ENCODE data around the gene SLC38A1.
A peak's percentile ranks its signal among the peaks of the same experiment; 100 is the strongest.

The SLC38A1 gene

DNA sequence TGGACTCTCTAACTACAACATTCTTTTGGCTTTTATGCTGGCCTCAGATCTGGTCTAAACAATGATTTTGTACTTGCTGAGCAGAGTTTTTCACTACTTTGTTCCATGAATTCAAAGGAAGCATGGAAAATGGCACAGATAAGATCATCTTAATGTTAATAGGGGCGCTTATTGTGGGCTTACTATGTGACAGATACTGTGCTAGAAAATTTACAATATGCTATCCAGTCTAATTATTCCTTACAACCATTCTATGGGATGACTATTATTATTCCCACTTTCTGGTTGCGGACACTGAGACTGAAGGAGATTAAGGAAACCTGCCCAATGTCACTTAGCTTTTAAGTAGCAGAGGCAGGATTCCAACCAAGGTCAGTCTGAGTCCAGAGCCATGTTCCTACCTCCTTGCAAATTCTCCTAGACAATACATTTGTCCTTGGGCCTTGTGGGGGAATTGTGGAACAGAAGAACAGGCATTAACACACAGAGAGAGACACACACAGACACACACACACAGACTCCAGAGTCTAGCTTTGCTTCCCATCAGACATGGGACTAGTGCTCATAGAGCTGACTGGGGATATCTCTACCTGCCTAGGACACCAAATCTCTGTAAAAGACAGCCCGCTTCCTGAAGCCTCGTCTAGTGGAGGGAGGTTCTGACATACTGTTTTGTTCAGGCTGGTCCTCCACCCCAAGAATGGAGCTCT lies 107.7 kb downstream of the SLC38A1 start:
- no peaks in the 10 kb centered on the region for H3K36me3 ChIP-seq (ENCODE audit: control insufficient read depth, insufficient read depth, low read length, severe bottlenecking)
- no peak for DNase-seq (ENCODE audit: low read depth)
- no peaks in the 10 kb centered on the region for H3K27me3 ChIP-seq (replicated peaks; ENCODE audit: control insufficient read depth, insufficient read depth, low read length)
- no peak overlapping the region for H3K9ac ChIP-seq (ENCODE audit: low read length)
- H3K4me1 ChIP-seq (ENCODE audit: control insufficient read depth, insufficient read depth, low read length): peaks cover 29% of the 10 kb centered on the region
- H3K9me3 ChIP-seq (ENCODE audit: control insufficient read depth, low read length): no peaks in the 10 kb centered on the region
- no peak overlapping the region for H3K4me3 ChIP-seq (ENCODE audit: low read length)

DNA sequence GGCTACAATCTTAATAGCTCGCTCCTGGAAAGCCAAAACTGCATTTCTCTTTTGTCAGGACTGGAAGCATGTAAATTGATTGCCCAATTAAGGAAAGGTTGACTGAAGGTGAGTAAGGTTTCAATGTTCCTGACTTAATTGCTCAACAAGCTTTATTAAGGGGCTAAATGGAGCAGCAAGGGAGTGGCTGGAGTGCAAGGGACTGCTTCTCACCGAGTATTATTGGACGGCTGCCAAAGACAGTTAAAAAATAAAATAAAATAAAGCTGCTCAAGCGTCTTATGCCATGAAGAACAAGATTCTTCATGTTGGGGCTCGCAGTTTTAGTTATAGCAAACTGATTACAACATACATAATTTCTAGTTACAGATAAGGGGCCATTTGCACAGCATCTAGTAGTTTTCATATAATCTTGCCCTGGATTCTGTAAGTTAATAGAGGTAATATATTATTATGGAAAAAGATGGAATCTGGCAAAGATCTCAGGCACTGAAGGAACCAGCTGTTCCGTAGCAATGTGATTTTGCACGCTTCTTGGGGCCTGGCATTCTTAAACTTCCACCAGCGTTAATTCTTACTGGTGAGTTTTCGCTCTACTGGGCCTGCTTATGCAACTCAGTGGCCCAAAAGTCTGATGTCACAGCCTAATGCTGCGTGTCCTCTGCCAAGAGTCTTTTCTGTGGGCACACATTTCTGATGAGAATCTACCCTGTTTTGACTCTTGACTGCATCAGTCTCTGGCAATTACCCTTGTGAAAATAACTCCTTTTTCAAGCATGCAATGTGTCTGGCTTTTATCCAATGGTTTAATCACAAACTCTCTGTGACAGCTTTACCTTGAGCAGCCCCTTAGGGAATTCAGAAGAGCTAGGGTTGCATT lies 108.5 kb downstream of the SLC38A1 start:
- Histone ChIP-seq H3K27me3 (replicated peaks; ENCODE audit: control insufficient read depth, insufficient read depth, low read length) (no peaks in the 10 kb centered on the region), H3K4me1 (ENCODE audit: control insufficient read depth, insufficient read depth, low read length) (peaks cover 29% of the 10 kb centered on the region), H3K9me3 (ENCODE audit: control insufficient read depth, low read length) (no peaks in the 10 kb centered on the region), H3K9ac (ENCODE audit: low read length) (no peak overlapping the region), H3K4me3 (ENCODE audit: low read length) (no peak overlapping the region), H3K36me3 (ENCODE audit: control insufficient read depth, insufficient read depth, low read length, severe bottlenecking) (no peaks in the 10 kb centered on the region)
- peak; percentile 92 for DNase-seq (ENCODE audit: low read depth)

DNA sequence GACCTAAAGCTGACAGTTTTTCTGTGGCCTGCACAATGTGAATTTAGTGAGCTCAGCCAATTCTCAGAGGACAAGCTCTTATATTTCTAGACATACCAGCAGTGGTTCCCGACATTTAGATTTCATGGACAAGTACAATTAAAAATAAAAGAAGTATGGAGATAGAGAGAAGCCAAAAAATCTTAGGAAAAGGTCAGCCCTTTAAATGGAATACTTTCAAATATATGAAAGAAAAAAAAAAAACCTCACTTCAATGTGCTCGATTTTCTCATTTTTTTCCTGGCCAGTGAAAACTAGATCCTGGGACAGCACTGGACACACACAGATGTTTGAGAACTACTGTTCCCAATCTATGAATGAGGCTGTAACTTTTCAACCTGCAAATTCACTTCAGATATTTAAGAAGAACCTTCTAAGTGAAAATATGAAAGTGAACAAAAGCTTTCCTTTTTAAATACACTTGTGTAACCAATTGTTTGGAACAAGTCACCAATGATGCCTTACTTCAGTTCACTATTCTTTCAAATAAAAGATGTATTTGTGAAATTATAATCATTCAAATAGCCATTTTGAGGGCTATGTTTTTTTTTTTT lies 109.4 kb downstream of the SLC38A1 start:
- H3K36me3 ChIP-seq (ENCODE audit: control insufficient read depth, insufficient read depth, low read length, severe bottlenecking): no peaks in the 10 kb centered on the region
- no peak for DNase-seq (ENCODE audit: low read depth)
- H3K9ac ChIP-seq (ENCODE audit: low read length): no peak overlapping the region
- H3K4me1 ChIP-seq (ENCODE audit: control insufficient read depth, insufficient read depth, low read length): peaks cover 29% of the 10 kb centered on the region
- no peaks in the 10 kb centered on the region for H3K9me3 ChIP-seq (ENCODE audit: control insufficient read depth, low read length)
- no peak overlapping the region for H3K4me3 ChIP-seq (ENCODE audit: low read length)
- no peaks in the 10 kb centered on the region for H3K27me3 ChIP-seq (replicated peaks; ENCODE audit: control insufficient read depth, insufficient read depth, low read length)

GRCh38 chr12:46158501-46158900 lies 110.3 kb downstream of the SLC38A1 start:
- H3K9ac ChIP-seq (ENCODE audit: low read length): no peak overlapping the region
- no peaks in the 10 kb centered on the region for H3K36me3 ChIP-seq (ENCODE audit: control insufficient read depth, insufficient read depth, low read length, severe bottlenecking)
- DNase-seq (ENCODE audit: low read depth): peak; percentile 19
- H3K4me3 ChIP-seq (ENCODE audit: low read length): no peak overlapping the region
- peaks cover 38% of the 10 kb centered on the region for H3K4me1 ChIP-seq (ENCODE audit: control insufficient read depth, insufficient read depth, low read length)
- H3K27me3 ChIP-seq (replicated peaks; ENCODE audit: control insufficient read depth, insufficient read depth, low read length): no peaks in the 10 kb centered on the region
- no peaks in the 10 kb centered on the region for H3K9me3 ChIP-seq (ENCODE audit: control insufficient read depth, low read length)

DNA sequence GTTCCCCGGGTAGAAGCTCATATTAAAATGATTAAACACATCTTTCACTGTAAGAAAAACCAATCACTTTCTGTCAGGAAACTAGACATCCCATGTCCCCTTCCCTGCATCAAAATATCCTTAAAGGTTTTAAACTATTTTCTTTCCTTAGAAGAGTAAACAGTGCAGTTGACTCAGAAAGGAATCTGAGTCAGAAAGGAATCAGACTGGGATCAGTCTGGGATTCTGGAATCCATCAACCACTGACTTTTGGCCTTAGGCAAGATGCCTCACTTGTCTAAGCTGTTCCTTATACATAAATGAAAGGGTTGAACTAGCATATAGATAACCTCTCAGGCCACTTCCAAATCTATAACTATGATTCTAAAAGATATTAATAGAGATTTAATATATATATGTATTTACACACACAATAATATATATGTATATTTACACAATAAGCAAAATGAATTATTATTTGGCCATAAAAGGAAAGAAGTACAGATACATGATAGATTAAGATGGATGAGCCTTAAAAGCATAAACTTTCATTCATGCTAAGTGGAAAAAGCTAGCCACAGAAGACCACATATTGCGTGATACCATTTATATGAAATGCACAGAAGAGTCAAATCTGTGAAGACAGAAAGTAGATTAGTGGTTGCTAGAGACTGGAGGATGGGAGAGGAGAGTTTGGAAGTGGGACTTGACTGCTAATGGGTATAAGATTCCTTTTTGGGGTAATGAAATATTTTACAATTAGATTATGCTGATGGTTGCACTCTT lies 114.4 kb downstream of the SLC38A1 start:
- peaks cover 27% of the 10 kb centered on the region for H3K4me1 ChIP-seq (ENCODE audit: control insufficient read depth, insufficient read depth, low read length)
- DNase-seq (ENCODE audit: low read depth): peak; percentile 77
- no peaks in the 10 kb centered on the region for H3K36me3 ChIP-seq (ENCODE audit: control insufficient read depth, insufficient read depth, low read length, severe bottlenecking)
- peak overlapping the region; percentile 47 for H3K9ac ChIP-seq (ENCODE audit: low read length)
- H3K4me3 ChIP-seq (ENCODE audit: low read length): peak overlapping the region; percentile 24
- no peaks in the 10 kb centered on the region for H3K27me3 ChIP-seq (replicated peaks; ENCODE audit: control insufficient read depth, insufficient read depth, low read length)
- no peaks in the 10 kb centered on the region for H3K9me3 ChIP-seq (ENCODE audit: control insufficient read depth, low read length)

DNA sequence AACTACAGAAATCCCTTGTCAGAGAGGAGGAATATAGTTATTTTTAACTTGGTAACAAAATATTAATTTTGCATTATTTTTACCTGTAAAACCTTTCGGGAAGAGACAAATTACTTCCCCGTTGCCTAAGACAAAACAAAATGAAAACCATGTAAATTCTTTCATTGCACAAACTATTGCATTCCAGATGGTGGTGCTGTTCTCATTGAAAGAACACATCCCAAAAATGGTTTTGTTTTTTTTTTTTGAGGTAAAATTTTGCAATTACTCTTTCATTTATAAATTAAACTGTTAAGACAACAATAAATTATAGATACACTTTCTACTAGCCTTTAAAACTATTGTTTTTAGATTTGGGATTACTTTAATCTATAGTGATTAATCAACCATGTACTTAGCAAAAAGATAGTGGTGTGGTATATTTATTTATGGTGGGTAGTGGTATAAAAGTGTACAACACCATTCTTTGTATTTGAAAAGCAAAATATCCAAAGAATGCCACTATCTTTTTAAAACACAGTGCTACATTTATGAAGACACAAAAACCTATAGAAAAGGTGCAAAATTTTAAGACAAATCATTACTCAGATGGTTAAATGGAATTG lies 115.5 kb downstream of the SLC38A1 start:
- no peaks in the 10 kb centered on the region for H3K27me3 ChIP-seq (replicated peaks; ENCODE audit: control insufficient read depth, insufficient read depth, low read length)
- peaks cover 22% of the 10 kb centered on the region for H3K4me1 ChIP-seq (ENCODE audit: control insufficient read depth, insufficient read depth, low read length)
- H3K9me3 ChIP-seq (ENCODE audit: control insufficient read depth, low read length): no peaks in the 10 kb centered on the region
- H3K4me3 ChIP-seq (ENCODE audit: low read length): peak overlapping the region; percentile 55
- DNase-seq (ENCODE audit: low read depth): peak; percentile 82
- H3K36me3 ChIP-seq (ENCODE audit: control insufficient read depth, insufficient read depth, low read length, severe bottlenecking): no peaks in the 10 kb centered on the region
- H3K9ac ChIP-seq (ENCODE audit: low read length): peak overlapping the region; percentile 47

- Histone ChIP-seq H3K4me3 (ENCODE audit: low read length) (no peak overlapping the region), H3K27me3 (replicated peaks; ENCODE audit: control insufficient read depth, insufficient read depth, low read length) (no peaks in the 10 kb centered on the region), H3K9ac (ENCODE audit: low read length) (no peak overlapping the region), H3K9me3 (ENCODE audit: control insufficient read depth, low read length) (no peaks in the 10 kb centered on the region), H3K4me1 (ENCODE audit: control insufficient read depth, insufficient read depth, low read length) (peaks cover 13% of the 10 kb centered on the region), H3K36me3 (ENCODE audit: control insufficient read depth, insufficient read depth, low read length, severe bottlenecking) (no peaks in the 10 kb centered on the region)
- no peak for DNase-seq (ENCODE audit: low read depth)
Observed at GRCh38 chr12:46152456-46152855, 116.4 kb downstream of the SLC38A1 start.

- H3K9me3 ChIP-seq (ENCODE audit: control insufficient read depth, low read length): no peaks in the 10 kb centered on the region
- no peak for DNase-seq (ENCODE audit: low read depth)
Observed at GRCh38 chr12:46150735-46151134, 118.1 kb downstream of the SLC38A1 start.

GRCh38 chr12:46149905-46150304 lies 118.9 kb downstream of the SLC38A1 start:
- Histone ChIP-seq H3K4me3 (ENCODE audit: low read length) (no peak overlapping the region), H3K9me3 (ENCODE audit: control insufficient read depth, low read length) (no peaks in the 10 kb centered on the region), H3K4me1 (ENCODE audit: control insufficient read depth, insufficient read depth, low read length) (peaks cover 11% of the 10 kb centered on the region), H3K36me3 (ENCODE audit: control insufficient read depth, insufficient read depth, low read length, severe bottlenecking) (no peaks in the 10 kb centered on the region), H3K9ac (ENCODE audit: low read length) (no peak overlapping the region), H3K27me3 (replicated peaks; ENCODE audit: control insufficient read depth, insufficient read depth, low read length) (no peaks in the 10 kb centered on the region)
- DNase-seq (ENCODE audit: low read depth): no peak

More at GRCh38 chr12:46150735-46151134, 118.1 kb downstream of the SLC38A1 start:
- no peaks in the 10 kb centered on the region for H3K27me3 ChIP-seq (replicated peaks; ENCODE audit: control insufficient read depth, insufficient read depth, low read length)
- no peak overlapping the region for H3K4me3 ChIP-seq (ENCODE audit: low read length)
- H3K36me3 ChIP-seq (ENCODE audit: control insufficient read depth, insufficient read depth, low read length, severe bottlenecking): no peaks in the 10 kb centered on the region
- H3K9ac ChIP-seq (ENCODE audit: low read length): no peak overlapping the region
- peaks cover 11% of the 10 kb centered on the region for H3K4me1 ChIP-seq (ENCODE audit: control insufficient read depth, insufficient read depth, low read length)

- H3K4me1 ChIP-seq (ENCODE audit: control insufficient read depth, insufficient read depth, low read length): peaks cover 7% of the 10 kb centered on the region
- no peaks in the 10 kb centered on the region for H3K9me3 ChIP-seq (ENCODE audit: control insufficient read depth, low read length)
- H3K36me3 ChIP-seq (ENCODE audit: control insufficient read depth, insufficient read depth, low read length, severe bottlenecking): no peaks in the 10 kb centered on the region
- no peaks in the 10 kb centered on the region for H3K27me3 ChIP-seq (replicated peaks; ENCODE audit: control insufficient read depth, insufficient read depth, low read length)
- H3K4me3 ChIP-seq (ENCODE audit: low read length): no peak overlapping the region
- H3K9ac ChIP-seq (ENCODE audit: low read length): no peak overlapping the region
- no peak for DNase-seq (ENCODE audit: low read depth)
Observed at GRCh38 chr12:46149079-46149464, 119.8 kb downstream of the SLC38A1 start.
